ENCODE measurements around the gene SOCS1. TPM values are rescaled to one million over a fixed set of nuclear protein-coding genes. Genes with fewer than 3 reads are reported as not detected.

Gene SOCS1
- total RNA-seq, 2 donors from 2014 or later = 16.9 to 22.6 TPM

DNA sequence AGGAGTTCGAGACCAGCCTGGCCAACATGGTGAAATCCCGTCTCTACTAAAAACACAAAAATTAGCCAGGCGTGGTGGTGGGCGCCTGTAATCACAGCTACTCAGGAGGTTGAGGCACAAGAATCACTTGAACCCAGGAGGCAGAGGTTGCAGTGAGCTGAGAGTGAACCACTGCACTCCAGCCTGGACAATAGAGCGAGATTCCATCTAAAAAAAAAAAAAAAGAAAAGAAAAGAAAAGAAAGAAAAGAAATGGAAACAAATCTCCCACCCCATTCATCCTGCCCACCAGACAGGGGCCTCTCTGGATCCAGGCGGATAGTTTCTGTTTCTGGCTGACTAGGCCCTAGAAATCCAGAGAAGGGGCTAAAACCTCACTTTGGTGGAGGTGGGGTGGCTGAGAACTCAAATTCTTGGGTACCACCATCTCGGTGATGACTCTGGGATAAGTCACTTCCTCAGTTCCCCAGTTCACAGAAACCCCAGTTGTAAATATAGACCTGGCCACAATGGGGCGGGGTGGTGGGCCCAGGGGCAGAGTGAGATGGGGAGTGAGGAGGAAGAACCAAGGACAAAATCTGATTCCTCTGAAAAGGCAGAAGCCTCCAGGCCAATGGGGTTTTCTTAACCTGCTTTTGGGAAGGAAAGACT lies 22.2 kb downstream of the SOCS1 start:
- Histone ChIP-seq H3K27ac (no peak overlapping the region), H3K27me3 (replicated peaks; ENCODE audit: insufficient read depth) (no peaks in the 10 kb centered on the region), H3K4me1 (ENCODE audit: control insufficient read depth in 1 of 2, low read depth in 2 of 2) (peaks cover 5 to 11% of the 10 kb centered on the region in 2 donors), H3K4me3 (no peak overlapping the region), H3K9me3 (no peaks in the 10 kb centered on the region), H3K36me3 (no peaks in the 10 kb centered on the region)
- TF ChIP-seq CTCF (IDR thresholded peaks at IDR 0.05) = no peak
- ATAC-seq (ENCODE audit: insufficient number of reproducible peaks, low FRiP score, low read depth) = no peak
- no peak for DNase-seq (ENCODE audit: low spot score)

DNA sequence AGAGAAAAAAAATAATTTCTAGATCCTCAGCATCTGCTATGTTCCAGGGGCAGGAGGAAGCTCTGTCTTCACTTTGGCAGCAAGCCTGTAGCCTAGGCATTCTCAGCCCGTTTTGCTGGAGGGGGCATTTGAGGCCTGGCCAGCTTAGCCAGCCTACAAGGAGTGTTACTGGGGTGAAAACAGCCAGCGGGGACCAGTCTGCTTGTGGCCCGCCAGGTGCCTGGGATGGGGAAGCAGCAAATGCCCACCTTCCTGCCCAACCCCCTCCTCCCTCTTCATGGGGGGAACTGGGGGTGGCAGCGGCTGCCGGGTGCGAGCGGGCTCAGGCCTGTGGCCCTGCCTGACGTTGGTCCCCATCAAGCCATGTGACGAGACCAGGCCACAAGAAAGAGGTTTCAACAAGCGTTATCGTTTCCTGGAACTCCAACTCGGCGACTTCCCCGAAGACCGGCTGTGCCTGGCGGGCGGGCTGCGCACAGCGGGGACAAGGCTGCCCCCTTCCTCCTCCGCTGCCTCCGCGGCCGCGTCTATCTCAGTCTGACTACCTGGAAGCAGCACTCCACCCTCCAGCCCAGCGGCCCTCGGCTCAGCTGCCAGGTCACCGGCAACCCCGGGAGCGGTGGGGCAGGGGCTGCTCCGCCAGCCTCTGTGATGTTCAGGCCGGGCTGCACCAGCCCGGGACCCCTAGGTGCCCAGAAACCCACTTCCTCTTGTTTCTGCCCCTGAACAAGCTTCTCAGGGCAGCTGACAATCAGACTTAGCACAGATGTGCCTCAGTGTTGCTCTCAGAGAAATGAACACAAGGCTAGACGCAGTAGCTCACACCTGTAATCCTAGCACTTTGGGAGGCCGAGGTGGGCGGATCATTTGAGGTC lies 22.9 kb downstream of the SOCS1 start:
- DNase-seq (ENCODE audit: low spot score) (no peak), ATAC-seq (ENCODE audit: insufficient number of reproducible peaks, low FRiP score, low read depth) (no peak)
- H3K4me1 ChIP-seq (ENCODE audit: control insufficient read depth in 1 of 2, low read depth in 2 of 2) = peaks cover 5 to 11% of the 10 kb centered on the region in 2 donors
- peak overlapping the region; percentile 56 for H3K4me3 ChIP-seq
- TF ChIP-seq CTCF (IDR thresholded peaks at IDR 0.05) = no peak
- no peaks in the 10 kb centered on the region for H3K36me3 ChIP-seq
- no peaks in the 10 kb centered on the region for H3K9me3 ChIP-seq
- H3K27ac ChIP-seq = no peak overlapping the region
- no peaks in the 10 kb centered on the region for H3K27me3 ChIP-seq (replicated peaks; ENCODE audit: insufficient read depth)

GRCh38 chr16:11232302-11232851 lies 23.6 kb downstream of the SOCS1 start:
- H3K9me3 ChIP-seq = no peaks in the 10 kb centered on the region
- no peak for ATAC-seq (ENCODE audit: insufficient number of reproducible peaks, low FRiP score, low read depth)
- no peak overlapping the region for H3K27ac ChIP-seq
- TF ChIP-seq CTCF (IDR thresholded peaks at IDR 0.05) = no peak
- H3K4me1 ChIP-seq (ENCODE audit: control insufficient read depth in 1 of 2, low read depth in 2 of 2) = peaks cover 5 to 11% of the 10 kb centered on the region in 2 donors
- no peaks in the 10 kb centered on the region for H3K36me3 ChIP-seq
- H3K4me3 ChIP-seq = no peak overlapping the region
- no peak for DNase-seq (ENCODE audit: low spot score)
- H3K27me3 ChIP-seq (replicated peaks; ENCODE audit: insufficient read depth) = no peaks in the 10 kb centered on the region

GRCh38 chr16:11231367-11231970 lies 24.5 kb downstream of the SOCS1 start:
- Histone ChIP-seq H3K27ac (no peak overlapping the region), H3K27me3 (replicated peaks; ENCODE audit: insufficient read depth) (no peaks in the 10 kb centered on the region), H3K4me1 (ENCODE audit: control insufficient read depth in 1 of 2, low read depth in 2 of 2) (peaks cover 5 to 11% of the 10 kb centered on the region in 2 donors), H3K4me3 (no peak overlapping the region), H3K9me3 (no peaks in the 10 kb centered on the region), H3K36me3 (no peaks in the 10 kb centered on the region)
- ATAC-seq (ENCODE audit: insufficient number of reproducible peaks, low FRiP score, low read depth) (no peak), DNase-seq (ENCODE audit: low spot score) (no peak)
- TF ChIP-seq CTCF (IDR thresholded peaks at IDR 0.05) = no peak

DNA sequence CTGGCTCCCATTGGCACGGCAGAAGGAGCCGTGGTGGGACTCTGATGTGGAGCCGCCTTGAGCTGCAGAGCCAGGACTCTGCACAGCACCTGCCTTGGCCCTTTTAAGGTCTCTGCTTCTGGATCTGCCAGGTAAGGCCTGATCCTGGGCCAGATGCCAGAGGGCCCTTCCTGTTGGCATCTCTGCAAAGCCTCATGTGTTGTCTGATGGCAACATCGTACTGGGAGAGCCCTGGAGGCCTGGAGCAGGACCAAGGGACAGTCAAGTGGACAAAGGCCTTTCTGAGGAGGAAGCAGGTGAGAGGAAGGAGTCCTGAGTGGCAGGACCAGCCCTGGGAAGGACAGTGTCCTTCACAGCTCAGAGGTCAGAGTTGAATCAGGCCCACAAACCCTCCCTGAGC lies 26.1 kb downstream of the SOCS1 start:
- peaks cover 5 to 21% of the 10 kb centered on the region in 2 donors for H3K4me1 ChIP-seq (ENCODE audit: control insufficient read depth in 1 of 2, low read depth in 2 of 2)
- H3K9me3 ChIP-seq = no peaks in the 10 kb centered on the region
- TF ChIP-seq CTCF (IDR thresholded peaks at IDR 0.05) = no peak
- no peak overlapping the region for H3K4me3 ChIP-seq
- no peaks in the 10 kb centered on the region for H3K36me3 ChIP-seq
- H3K27me3 ChIP-seq (replicated peaks; ENCODE audit: insufficient read depth) = no peaks in the 10 kb centered on the region
- H3K27ac ChIP-seq = no peak overlapping the region
- no peak for ATAC-seq (ENCODE audit: insufficient number of reproducible peaks, low FRiP score, low read depth)
- DNase-seq (ENCODE audit: low spot score) = no peak
